Measurements from ENCODE around the gene ODF2.
"Not testable (repeated sequence)": the region's sequence is repeated elsewhere in the genome, so short reads cannot be mapped to it uniquely, and the experiment has no call there.

Gene ODF2

GRCh38 chr9:128439273-128439672, 16.5 kb upstream of the ODF2 start:
- TF ChIP-seq, protein P1, sequence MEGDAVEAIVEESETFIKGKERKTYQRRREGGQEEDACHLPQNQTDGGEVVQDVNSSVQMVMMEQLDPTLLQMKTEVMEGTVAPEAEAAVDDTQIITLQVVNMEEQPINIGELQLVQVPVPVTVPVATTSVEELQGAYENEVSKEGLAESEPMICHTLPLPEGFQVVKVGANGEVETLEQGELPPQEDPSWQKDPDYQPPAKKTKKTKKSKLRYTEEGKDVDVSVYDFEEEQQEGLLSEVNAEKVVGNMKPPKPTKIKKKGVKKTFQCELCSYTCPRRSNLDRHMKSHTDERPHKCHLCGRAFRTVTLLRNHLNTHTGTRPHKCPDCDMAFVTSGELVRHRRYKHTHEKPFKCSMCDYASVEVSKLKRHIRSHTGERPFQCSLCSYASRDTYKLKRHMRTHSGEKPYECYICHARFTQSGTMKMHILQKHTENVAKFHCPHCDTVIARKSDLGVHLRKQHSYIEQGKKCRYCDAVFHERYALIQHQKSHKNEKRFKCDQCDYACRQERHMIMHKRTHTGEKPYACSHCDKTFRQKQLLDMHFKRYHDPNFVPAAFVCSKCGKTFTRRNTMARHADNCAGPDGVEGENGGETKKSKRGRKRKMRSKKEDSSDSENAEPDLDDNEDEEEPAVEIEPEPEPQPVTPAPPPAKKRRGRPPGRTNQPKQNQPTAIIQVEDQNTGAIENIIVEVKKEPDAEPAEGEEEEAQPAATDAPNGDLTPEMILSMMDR (IDR thresholded peaks at IDR 0.05; ENCODE audit: low read length, missing control alignments), result no peak
- H3K4me3 ChIP-seq (replicated peaks; ENCODE audit: low read depth, low read length), result no peak overlapping the region
- no peak for DNase-seq (ENCODE audit: low read depth)

DNA sequence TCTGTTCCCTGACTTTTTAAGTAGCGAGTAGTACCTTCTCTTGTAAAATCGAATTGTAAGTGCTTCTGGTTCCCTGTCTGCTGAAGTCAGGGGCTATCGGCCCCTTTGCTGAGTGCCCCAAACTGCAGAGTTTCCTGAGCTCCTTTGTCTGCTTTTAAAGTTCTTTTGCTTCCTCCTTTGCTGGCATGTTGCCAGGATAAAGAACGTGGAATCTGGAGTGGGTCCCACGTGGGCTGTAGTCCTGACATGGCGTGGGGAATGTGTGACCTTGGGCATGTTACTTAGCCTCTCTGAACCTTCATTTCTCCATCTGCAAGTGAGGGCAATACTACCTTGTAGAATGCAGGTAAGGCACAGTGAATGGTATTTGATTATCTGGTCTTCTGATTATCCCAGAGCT, 13.7 kb upstream of the ODF2 start:
- TF ChIP-seq, protein P1 (IDR thresholded peaks at IDR 0.05; ENCODE audit: low read length, missing control alignments), result no peak
- DNase-seq (ENCODE audit: low read depth), result peak; percentile 7
- H3K4me3 ChIP-seq (replicated peaks; ENCODE audit: low read depth, low read length), result no peak overlapping the region

GRCh38 chr9:128446505-128446904, 9.3 kb upstream of the ODF2 start:
- H3K4me3 ChIP-seq (replicated peaks; ENCODE audit: low read depth, low read length); DNase-seq (ENCODE audit: low read depth): not testable (repeated sequence)

- DNase-seq (ENCODE audit: low read depth), result no peak
- TF ChIP-seq, protein P1 (IDR thresholded peaks at IDR 0.05; ENCODE audit: low read length, missing control alignments), result no peak
- no peak overlapping the region for H3K4me3 ChIP-seq (replicated peaks; ENCODE audit: low read depth, low read length)
These were observed 7.1 kb upstream of the ODF2 start for GRCh38 chr9:128448746-128449145.

GRCh38 chr9:128454991-128455390, 815 bp upstream of the ODF2 start:
- no peak for DNase-seq (ENCODE audit: low read depth)
- TF ChIP-seq, protein P1 (IDR thresholded peaks at IDR 0.05; ENCODE audit: low read length, missing control alignments), result no peak
- no peak overlapping the region for H3K4me3 ChIP-seq (replicated peaks; ENCODE audit: low read depth, low read length)

DNA sequence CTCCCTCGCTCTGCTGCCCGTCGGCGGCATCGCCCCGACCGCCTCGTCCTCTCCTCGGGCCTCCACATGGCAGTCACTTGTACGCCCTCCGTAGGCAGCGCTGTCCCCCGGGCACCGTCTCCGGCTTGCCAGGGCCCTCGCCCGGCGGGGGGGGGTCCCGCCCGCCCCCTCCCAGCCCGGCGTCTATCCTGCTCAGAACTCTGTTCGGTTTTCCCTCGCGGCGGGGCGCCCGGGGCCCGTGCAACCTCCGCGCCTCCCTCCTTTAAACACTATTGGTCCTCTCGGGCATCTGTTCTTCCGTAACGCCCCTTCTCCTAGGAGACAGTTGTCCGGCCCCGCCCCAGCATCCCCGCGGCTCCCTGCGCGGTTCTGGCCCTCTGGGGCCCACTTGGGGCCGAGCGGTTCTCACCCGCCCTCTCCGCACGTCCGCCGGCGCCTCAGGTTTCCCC, 831 bp downstream of the ODF2 start:
- TF ChIP-seq, protein P1 (IDR thresholded peaks at IDR 0.05; ENCODE audit: low read length, missing control alignments), result no peak
- DNase-seq (ENCODE audit: low read depth), result peak; percentile 69
- peak overlapping the region; percentile 67 for H3K4me3 ChIP-seq (replicated peaks; ENCODE audit: low read depth, low read length)

- TF ChIP-seq, protein P1 (IDR thresholded peaks at IDR 0.05; ENCODE audit: low read length, missing control alignments), result no peak
- DNase-seq (ENCODE audit: low read depth), result no peak
- peak overlapping the region; percentile 67 for H3K4me3 ChIP-seq (replicated peaks; ENCODE audit: low read depth, low read length)
These were observed 1.4 kb downstream of the ODF2 start for GRCh38 chr9:128457207-128457606.

Measured in fibroblast of pulmonary artery (primary cell).